ENCODE results near the gene KLF12.

The KLF12 gene

DNA sequence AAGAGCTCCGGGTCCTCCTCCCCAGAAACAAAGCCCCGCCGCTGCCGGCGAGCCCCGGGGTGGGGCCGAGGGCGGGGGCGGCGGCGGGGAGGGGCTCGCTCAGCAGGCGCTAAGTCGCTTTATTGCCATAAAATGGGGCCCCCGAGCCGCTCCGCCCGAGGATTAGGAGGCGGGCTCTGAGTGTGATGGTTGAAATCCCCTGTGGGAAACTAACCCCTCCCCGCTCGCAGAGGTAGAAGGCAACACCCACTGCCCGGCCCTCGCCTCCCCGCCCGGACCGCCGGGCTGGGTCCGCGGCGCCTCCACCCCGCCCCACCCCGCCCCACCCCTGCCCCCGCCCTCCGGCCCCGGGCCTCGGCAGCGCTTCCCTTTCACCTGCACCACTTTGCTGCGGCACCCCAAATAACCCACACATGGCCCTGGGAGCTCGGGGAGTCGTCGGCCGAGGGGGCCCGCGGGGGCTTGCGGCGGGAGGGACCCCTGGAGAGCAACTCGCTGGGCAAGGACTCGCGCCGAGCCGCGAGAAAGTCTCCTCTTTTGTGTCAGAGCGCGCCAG lies at the start of gene KLF12:
Gene KLF12 (minus strand): TSS at position 184 of the 556 bp plus-strand sequence.
- FAIRE-seq: no peak

DNA sequence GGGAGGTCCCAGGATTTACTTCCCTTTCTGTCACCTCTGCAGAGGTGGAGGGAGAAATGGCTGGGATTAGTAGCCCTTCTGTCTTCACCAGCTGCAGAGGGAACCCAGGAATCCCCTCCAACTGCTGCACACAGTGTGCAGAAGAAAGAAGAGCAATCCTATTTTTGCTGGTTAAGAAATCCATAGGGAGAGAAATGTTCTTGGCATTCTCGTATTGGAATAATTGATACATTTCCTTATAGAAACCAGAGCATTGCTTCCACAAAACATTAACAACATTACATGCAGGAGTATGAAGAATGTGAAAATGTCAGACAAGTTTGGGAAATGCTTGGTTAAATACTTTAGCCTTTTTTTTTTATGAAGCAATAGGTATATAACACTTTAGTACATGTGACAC lies 48.3 kb upstream of the KLF12 start:
- no peak for FAIRE-seq

DNA sequence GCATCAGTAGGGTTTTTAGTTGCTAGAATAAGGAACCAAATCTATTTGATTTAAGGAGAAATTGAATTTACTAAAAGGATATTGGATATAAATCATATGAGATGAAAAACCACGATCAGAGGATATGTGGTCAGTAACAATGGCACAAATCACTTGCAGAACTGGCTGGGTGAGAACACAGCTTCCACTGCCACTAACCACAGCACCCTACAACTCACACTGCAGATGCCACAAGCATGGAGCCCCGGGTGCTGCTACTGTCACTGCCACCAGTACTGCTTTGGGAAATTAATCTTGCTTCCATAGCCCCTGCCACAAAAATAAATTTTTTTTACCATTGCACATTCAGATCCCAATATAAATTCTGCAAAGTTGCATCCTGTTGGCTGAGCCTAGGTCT lies 40.6 kb upstream of the KLF12 start:
- no peak for FAIRE-seq

DNA sequence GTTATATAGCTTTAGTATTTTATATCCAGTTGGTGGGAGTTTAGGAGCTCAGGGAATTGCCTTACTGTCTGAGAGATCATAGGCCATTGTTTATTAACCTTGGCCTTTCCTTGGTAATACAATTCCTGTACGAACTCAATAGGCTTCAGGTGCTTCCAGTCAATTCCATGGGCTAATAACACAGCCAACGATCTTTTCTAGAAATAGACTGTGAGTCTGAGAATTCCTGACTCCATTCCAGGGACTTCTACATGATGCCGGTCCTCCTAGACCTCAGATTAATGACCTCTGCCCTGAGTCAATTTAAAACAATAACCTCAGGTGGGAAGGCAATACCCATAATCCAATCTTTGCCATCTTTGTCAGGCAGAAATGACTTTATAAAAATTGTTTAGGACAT lies 39.6 kb upstream of the KLF12 start:
- FAIRE-seq: no peak

DNA sequence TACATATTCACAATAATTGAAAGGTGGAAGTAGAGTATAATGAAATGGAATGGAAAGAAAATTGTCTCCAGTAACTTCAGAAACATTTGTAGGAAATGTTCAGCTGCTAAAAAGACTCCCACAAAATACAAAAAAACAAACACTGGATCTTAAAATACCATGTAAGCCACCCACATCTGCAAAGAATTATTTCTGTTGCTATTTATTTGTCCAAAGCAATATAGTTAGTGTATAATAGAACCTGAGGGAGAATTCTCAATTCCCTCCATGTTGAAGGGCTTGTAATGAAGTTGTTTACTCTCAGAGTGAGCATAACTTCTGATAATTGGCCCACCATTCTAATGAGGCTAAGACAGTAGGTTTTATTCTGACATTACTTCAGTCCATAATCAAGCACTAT lies 37.4 kb upstream of the KLF12 start:
- no peak for FAIRE-seq

DNA sequence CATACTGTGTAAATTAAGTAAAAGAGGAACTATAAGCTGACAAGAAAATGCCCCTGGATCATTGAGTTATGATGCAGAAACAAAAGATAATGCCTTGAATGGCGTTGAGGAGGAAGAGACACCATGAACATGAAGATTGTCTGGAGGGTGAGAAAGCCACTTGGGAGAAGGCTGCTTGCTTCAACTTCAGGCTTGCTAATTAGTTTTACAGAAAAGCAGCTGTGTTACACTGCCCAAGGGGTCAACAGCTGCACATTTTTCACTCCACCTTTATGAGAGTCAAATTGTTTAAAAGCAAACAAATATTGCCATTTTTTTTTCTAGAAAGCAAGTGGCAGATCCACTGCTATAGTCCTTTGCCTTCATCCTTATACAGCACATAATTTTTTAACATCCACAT lies 35.5 kb upstream of the KLF12 start:
- no peak for FAIRE-seq

DNA sequence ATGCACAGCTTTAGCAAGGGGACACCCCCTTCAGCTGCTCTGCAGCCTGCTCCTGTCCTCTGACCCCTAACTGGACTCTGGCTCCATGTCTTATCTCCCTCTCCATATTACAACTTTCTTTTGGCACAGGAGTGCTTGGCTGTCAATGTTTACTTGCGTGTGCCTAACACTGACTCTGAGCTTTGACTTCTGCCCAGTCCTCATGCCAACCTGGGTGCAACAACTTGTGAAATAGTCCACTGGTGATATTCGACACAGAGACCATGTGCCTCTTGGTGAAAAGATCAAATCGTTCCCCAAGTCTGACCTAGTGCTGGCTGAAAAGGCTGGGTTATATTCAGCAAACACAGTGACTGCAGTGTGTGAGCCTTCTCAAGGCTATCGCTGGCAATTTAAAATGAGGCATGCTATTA lies 34.1 kb upstream of the KLF12 start:
- FAIRE-seq: no peak

DNA sequence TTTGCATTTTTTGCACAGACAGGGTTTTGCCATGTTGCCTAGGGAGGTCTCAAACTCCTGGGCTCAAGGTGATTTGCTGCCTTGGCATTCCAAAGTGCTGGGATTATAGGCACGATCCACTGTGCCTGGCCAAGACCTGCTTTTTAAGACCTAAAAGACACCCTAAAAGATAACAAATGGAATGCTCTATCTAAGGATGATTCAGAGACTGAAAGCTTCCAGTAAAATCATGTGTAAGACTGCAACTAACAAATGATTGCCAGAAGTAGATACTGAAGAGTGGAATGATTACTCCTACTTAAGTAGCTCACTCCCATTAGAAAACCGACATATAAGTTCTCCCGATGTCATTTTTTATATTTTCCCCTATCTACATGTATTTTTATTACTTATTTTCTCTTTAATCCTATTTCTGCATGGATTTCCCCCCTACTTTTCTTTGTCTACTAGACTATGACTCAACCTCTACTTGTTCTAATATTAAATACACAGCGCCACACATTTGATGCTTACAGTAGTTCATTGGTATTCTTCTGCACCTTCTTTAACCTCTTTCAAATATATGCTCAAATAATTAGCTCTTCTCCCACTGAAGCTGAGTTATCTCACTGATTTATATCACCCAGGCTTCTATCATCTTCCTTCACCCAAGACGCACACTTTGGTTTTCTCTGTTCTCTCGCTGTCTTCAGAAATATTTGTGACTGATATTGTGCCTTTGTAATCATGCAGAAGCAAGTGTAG lies 32.2 kb upstream of the KLF12 start:
- no peak for FAIRE-seq

DNA sequence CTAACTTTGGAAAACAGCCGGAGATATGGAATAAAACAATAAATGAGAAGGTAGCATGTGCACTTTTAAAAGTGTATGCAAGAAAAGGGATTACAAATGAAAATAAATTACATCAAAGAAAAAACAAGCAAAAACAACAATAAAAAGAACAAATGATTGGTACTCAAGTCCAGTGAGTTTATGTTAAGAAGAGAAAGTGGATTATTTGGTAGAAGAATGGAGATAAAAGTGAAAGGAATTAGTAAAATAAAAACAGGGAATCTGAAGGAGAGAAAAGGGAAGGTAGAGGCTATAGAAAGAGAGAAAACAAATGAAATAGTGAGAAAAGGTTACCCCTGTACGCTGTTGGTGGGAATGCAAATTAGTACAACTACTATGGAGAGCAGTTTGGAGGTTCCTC lies 28.6 kb upstream of the KLF12 start:
- FAIRE-seq: no peak

DNA sequence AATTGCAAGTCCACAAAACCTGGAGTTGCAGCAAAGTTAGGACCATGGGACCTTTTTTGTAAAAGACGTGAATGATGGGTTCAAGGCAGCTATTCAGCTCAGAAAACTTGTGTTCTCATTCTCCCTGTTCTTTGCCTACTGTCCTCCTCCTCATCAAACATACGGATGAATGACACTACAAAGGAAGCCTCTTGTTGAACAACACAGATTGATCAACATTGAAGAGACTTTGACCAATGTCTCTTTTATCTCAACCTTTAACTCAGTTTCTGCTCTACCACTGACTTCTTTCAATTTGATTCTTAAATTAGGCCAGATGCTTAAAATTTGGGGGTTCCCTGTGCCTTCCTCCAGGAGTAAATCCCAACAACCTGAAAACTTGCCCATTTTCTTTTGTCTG lies 27.9 kb upstream of the KLF12 start:
- no peak for FAIRE-seq

DNA sequence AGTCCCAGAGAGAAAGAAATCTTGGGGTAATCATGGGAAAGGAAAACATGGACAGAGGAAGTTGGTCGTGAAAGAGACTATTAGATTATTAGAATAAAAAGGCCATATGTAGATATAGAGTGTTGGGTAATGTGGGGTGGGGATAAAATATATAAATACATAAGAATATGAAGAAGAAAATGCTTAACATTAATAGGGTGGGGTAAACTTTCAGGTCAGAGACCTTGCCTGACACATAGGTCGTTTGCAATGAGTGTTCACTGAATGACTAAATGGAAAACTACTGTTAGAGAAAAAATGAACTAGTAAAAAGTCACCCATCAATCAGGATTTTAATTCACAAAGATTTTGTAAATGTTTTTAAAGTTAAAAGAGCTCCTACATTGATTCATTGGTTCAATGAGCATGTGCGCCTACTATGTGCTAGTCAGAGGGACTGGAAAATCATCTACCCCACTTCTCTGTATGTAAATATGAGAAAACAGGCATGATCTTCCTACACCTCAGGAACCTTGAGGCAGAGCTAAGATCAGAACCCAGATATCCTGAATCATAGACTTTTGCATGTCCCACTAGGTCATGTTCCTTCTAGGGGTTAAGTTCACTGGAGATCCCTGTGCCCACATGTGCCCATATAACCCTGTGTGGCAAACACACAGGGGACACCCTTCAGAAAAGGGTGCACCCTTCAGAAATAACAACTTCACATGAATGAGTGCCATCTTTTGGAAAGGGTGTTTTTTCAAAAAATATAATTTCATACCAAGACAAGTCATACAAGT lies 24.6 kb upstream of the KLF12 start:
- no peak for FAIRE-seq

DNA sequence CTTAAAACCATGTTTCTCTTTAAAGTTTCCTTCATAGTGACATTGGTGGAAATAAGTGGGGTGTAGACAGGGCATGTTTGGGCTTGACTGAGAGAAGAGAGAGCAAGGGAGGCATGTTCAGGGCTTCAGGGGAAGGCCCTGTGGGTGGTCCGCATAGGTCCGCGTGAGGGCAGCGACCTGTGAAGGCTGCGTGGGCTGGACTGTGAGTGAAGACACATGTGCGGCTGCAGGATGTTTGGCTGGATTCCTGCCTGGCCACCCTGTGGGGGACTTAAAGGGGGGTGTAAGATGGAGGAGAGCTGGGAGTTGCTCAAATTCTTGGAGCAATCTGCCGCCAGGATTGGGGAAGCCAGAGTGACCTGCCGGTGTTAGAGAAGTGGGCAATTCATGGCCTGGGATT lies 23.8 kb upstream of the KLF12 start:
- FAIRE-seq: no peak

DNA sequence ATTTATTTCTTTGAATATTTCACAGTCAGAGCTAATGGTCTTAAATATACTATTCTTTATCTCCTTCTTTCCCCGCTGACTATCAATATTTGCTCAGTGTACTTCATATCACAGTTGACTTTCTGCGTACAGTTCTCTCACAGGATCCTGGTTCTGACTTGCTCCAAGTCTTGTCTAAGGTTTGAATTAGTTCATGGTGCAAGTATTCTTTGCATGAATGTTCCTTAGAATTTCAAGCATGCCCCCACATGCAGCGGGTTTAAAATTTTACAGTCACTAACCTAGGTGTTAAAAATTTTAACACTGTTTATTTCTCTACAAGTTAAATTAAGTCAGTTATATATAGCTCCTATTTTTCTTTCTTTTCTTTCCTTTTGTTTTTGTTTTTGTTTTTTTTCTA lies 20.8 kb upstream of the KLF12 start:
- FAIRE-seq: no peak

DNA sequence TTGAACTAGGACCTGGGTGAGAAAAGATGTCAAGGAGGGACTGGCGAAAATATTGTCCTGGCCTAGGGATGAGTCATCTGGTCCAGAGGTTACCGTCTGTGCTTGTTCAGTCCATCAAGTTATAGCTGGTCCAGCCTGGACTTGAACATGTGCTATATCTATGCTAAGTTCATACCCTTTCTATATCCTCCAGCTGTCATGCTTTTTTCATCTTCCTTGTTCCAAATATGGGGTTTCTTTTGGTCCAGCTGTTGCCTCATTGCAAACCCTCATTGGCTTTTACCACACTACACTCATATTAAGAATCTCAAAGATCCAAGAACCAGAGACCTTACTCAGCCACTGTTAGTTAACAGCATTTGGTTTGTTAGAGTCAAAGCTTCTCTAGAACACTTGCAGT lies 19.1 kb upstream of the KLF12 start:
- no peak for FAIRE-seq

DNA sequence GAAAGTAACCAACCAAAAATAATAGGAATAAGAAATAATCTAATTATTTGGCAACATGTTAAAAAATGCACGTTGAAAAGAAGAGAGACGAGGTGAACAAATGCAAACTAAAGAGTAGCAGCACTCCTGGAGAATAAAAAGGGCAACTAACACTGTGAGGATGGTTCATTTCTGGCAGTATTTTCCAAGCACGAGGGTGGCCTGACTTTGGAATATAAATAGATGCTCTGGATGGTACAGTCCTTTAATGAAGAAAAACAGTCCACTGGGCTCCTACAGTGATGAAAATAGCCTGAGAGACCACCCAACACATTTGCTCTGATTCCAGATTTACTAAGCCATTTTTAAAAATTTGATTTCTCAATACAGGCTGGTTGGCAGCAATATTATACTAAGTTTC lies 17.7 kb upstream of the KLF12 start:
- FAIRE-seq: no peak

DNA sequence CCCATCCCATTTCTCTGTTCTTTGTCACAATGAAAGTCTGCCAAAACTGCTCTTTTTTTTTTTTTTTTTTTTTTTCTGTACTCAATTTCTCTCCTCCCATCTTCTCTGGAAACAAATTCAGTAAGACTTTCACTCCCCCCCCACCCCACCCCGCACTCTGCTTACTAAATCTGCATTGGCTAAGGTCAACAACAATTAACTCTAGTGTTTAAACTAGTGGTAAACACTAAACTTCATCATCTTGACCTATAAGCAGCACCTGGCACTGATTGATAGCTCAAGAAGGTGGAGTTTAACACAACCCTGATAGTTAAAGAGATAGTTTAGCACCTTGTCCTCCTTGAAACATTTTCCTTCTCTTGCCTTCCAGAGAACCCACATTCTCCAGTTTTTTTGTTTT lies 14.1 kb upstream of the KLF12 start:
- FAIRE-seq: no peak

DNA sequence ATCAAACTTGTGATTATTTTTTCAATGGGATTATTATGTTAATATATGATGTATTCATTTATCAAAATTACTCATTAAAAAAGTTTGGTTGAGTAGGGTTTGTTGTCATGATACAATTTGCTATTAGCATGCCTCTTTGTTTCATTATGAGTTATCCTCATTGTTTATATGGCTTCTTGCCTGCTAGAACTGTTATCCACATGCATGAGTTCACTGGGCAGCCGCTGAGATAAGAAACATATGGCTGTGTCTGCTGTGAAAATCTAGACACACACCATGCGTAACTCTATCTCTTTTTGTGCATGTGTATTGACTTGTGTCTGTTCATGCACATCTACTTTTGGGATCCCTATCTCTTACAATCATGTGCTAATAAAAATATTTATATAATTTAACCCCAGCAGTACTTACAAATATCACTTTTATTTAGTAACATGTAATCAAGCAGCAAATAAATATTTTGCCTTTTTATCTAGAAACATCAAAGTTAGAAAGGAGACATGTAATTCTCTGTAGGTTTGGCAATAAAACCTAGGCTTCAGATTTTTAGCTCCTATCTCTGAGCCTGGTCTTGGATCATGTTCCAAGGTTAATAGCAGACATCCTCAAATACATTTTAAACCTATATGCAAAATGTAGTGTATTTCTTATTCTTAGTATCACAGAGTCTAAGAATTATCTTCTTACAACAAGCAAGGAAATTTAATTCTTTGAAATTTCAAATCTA lies 11.2 kb upstream of the KLF12 start:
- no peak for FAIRE-seq

DNA sequence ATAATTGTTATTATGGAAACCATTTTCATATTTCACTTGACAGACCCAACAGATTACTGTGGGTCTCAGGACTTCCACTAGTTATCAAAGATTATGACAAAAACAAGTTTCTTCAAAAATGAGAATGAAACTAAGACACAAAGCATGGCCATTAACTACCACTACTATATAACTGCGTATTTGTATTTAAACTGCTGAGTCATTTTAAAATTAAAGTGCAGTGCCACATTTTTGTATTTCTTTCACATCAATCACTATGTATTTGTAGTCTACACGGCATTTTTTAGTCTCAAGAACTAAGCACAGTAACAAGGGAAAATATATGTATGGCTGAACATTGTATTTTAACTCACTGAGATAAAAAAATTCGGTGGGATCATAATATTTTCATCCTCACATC lies 10.1 kb upstream of the KLF12 start:
- no peak for FAIRE-seq

DNA sequence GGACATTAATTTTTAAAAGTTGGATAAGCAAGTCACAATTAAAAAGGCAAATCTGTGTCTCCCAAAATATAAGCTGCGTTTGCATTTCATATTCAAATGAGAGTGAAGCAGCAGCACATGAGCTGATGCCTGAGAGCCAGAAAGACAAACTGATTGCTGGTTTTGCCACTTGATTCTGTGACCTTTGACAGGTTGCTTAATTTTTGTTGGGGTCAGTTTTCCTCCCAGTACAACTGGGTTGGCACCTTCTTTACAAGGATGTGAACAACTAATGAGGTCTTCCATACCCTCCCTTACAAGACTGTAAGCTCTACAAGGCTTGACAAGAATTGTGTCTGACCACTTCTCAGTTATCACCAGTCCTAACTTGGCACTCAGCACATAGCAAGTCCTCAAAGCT lies 8.1 kb upstream of the KLF12 start:
- FAIRE-seq: no peak

DNA sequence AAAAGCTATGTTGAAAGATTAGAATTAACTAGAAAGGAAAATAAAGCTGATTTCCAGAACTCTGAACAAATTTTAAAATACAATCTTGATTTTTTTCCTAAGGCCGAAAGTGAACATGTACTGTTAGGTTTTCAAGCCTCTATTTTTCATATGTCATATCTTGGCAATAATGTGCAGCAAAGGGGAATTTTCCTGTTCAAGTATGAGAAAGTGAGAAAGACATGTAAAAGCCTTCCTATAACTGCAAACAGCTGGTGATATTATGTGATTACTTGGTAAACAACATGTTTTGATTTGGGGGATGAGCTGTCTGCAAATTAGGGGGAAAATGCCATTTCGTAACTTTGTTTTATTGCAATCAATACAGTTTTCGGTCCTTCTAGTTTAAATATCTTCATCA lies 4.0 kb upstream of the KLF12 start:
- no peak for FAIRE-seq

DNA sequence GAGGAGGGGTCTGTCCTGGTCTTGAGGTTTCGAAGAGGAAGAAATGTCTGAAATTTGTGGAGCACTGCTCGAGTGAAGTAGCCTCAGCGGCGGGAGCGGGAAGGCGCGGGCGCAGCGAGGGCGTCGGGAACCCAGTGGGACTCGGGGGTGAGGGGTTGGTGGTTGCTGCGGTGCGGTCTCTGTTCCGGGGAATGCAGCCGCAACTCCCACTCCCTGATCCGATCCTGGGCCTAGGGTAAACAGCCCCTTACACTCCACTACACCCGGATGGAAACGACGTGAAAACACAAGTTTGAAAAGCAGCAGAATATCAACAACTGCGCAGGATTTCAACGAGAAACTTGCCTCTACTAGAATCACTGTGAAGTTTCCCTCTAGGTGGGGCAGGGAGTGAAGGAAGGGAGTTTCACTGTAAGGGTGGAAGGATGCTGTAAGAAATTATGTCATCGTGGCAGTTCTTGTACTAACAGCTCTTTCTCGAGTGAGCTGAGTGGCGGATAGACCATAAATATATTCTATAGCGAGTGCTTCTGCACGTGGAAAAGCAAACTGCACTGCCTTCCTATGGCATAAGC lies 2.0 kb upstream of the KLF12 start:
- no peak for FAIRE-seq

DNA sequence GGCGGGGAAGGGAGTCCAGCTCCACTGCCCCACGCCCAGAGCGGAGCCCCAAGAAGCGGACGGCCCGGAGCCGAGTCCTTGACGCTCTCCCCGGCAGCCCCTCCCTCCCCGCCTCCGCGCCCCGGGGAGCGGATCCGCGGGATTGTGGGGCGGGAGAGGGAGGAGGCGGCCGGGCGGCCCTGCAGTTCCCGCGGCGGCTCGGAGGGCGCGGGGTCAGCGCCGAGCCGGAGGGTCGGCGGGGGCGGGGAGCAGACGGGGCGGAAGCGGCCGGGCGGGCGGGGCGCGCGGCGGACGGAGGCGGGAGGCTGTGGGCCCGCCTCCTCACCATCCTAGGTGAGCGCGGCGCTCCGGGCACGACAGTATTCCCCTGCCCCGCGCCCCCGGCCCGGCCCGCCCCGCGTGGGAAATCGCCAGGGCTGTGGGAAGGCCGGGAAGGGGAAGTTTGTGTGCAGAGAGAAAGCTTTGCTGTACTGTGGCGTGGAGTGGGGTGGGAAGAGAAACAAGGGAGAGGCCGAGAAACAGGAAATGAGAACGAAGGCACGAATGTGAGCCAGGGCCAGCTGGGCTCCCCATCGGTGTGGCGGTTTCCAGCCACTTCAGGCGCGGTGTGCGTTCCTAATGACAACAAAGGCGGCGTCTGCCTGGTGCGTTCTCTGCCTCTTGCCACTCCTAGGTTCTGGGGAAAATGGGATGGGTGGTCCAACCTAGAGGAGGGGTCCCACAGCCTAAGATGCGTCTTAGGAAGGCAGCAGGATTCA lies 1.3 kb upstream of the KLF12 start:
- FAIRE-seq: no peak
